ENCODE measurements around the gene DNASE2B.

DNA sequence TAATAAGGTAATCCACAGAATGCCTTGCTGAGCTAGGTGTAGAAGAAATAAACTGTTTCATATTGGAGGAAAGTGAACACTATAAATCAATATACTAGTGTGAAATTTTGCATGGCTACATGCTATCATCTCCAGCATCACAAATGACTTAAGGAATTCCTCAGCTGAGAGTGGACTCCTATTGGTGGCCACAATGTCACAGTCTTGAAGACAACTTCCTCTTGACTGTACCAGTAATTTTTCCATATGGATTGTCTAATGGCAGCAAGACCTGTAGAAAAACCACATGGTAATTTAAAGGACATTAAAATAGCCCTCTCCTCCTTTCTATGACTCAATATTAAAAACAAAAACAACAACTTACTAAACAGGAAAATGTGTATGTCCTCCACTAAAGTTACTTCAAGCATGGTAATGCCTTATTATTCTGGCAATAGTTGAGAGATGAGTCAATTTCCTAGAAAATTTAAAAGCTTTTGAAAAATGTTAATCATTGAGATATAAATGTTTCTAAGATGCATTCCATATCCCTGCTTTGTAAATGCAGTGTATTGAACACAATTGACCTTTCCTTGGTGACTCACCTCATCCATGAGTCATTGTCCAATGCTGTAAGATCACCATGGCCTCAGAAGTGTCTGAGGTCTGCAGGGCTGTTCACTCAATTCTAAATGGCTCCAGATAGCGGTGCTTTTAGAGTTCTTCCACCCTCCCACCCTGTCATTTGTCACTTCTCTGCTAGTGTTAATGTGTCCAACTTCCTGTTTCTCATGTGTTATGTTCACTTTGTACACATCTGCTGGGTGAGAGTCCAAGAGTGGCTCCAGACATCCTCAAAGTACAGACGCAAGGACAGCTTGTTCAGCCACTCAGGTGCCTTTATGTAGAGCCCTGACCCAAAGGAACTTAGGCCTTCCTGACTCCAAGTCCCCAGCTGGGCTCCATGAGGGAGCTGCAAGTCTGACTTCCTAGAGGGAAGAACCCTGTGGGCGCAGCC lies 32.8 kb upstream of the DNASE2B start:
- TF ChIP-seq, protein P1, sequence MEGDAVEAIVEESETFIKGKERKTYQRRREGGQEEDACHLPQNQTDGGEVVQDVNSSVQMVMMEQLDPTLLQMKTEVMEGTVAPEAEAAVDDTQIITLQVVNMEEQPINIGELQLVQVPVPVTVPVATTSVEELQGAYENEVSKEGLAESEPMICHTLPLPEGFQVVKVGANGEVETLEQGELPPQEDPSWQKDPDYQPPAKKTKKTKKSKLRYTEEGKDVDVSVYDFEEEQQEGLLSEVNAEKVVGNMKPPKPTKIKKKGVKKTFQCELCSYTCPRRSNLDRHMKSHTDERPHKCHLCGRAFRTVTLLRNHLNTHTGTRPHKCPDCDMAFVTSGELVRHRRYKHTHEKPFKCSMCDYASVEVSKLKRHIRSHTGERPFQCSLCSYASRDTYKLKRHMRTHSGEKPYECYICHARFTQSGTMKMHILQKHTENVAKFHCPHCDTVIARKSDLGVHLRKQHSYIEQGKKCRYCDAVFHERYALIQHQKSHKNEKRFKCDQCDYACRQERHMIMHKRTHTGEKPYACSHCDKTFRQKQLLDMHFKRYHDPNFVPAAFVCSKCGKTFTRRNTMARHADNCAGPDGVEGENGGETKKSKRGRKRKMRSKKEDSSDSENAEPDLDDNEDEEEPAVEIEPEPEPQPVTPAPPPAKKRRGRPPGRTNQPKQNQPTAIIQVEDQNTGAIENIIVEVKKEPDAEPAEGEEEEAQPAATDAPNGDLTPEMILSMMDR (IDR thresholded peaks at IDR 0.05; ENCODE audit: poor library complexity, severe bottlenecking): no peak
- no peak for TF ChIP-seq RAD21 (conservative IDR thresholded peaks at IDR 0.05)
- TF ChIP-seq POLR2AphosphoS5 (IDR thresholded peaks at IDR 0.05): no peak
